HG02840 (cell line): ENCODE results near the gene PDZD4.

Experiments
- ATAC-seq: cut with Tn5 transposase; IDR thresholded peaks from one replicate; pipeline ENCODE4 v1.9.1; 2021; ENCODE audit warnings: mild to moderate bottlenecking, moderate library complexity, moderate number of reproducible peaks; ENCODE audit not compliant: unreplicated experiment, low FRiP score

Gene PDZD4

DNA sequence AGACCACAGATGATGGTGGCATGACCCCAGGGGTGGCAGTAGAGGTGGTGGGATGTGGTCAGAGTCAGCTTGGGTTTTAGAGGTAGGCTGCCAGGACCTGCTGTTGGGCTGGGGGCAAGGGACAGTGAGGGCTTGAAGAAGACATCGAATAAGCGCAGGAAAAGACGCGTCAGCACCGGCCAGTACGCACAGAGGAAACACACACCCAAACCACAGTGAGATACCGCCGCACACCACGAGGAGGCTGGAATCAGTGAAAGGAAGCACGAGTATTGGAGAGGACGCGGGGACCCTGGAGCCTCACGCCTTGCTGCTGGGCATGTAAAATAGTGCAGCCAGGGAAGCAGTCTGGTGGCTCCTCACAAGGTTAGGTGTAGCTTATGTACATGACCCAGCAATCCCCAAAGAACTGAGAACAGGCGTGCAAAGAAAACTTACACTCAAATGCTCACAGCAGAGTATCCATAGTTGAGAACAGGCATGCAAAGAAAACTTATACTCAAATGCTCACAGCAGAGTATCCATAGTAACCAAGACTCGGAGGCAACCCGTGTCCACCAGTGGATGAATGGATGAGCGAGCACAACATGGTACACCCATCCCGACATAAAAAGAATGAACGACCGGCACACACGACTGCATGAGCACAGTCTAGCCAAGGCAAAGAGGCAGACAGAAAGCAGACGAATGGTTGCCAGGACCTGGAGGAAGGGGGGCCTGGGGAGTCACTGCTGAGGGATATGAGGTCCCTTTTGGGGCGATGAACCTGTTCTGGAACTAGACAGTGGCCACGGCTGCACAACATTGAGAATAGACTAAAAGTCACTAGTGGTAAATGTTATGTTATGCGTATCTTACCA, 13.3 kb downstream of the PDZD4 start:
- no peak for ATAC-seq

DNA sequence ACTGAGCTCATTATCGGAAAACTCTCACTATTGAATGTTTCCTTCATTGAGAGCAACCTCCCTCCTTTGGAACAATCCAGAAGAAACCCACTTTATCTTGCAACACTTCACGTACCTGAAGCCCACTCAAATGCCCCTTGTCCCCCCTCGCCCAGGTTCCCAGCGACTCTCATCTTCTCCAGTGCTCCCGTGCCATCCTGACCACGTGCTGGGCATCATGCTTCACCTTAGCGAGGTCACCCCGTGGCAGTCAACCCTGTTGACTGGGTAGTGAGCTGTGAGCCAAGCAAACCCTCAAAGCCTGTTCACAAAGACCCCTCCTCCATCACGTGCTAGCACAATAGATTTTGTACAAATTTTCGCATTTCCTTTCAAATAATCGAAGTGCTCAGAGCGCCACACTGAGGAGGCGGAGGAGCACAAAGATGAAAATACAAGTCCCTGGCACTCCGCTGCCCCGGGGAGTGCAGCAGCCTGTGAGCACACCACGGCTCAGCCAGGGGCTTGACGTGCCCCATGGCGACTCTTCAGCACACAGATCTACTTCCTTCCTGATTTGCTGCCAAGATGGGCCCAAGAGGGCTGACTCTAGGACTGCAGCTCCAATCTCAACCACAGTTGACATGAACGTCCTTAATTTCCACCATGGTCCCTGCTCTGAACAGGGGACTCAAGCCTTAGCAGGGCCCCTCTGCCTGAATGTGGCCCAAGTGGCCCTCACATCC, 15.6 kb downstream of the PDZD4 start:
- ATAC-seq = no peak

DNA sequence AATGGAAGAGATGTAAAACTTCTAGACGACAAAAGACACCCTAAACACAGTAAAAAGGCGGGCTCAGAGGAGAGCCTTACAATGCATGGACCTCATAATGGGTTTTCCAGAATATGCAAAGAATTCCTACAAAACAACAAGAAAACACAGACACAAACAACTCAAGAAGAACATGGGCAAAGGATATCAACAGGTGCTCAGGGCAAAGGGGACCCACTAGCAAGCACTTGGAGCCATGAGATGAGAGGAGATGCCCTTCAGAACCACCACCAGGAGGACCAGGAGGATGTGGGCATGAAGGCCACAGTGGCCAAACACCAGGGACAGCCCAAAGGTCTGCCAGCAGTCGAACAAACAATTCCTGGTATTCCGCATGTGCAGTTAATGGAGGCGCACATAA, 17.2 kb downstream of the PDZD4 start:
- ATAC-seq = no peak

GRCh38 chrX:153812220-153812619, 18.1 kb downstream of the PDZD4 start:
- ATAC-seq = no peak

DNA sequence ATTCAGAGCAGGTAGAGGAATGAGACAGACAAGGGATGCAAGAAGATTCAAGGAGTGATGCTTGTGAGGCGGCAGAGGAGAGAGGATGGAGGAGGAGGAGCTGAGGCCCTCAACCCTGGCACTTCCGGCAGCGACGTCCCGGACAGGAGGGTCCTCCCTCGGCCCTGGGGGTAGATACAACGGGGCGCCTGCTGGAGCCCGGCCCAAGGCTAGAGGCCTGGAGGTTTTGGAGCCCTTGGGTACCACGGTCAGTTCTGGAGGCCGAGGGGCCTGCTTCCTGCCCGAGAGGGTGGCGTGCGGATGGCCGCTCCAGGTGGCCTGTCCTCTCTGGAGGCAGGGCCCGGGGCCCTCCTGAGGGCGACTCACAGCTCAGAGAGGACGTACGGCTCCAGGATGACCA, 22.4 kb downstream of the PDZD4 start:
- ATAC-seq = no peak

- ATAC-seq = no peak
Measured at GRCh38 chrX:153806999-153807575, 23.3 kb downstream of the PDZD4 start.

DNA sequence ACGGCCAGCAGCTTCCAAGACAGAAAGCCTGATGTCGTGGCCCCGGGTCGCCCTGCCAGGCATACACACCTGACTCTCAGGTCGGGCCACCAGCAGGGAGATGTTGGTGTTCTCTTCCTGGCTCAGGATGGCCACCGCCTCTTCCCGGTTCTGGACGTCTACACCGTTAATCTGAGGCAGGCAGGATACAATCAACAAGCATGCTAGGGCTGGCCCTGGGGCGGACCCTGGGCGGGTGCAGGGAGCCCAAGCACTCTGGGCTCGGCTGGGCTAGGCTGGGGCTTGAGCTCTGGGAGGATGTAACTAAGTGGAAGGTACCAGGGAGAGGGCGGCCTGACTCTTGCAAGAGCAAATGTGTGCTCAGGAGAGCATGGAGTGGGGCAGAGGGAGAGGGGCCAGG, 24.9 kb downstream of the PDZD4 start:
- no peak for ATAC-seq

DNA sequence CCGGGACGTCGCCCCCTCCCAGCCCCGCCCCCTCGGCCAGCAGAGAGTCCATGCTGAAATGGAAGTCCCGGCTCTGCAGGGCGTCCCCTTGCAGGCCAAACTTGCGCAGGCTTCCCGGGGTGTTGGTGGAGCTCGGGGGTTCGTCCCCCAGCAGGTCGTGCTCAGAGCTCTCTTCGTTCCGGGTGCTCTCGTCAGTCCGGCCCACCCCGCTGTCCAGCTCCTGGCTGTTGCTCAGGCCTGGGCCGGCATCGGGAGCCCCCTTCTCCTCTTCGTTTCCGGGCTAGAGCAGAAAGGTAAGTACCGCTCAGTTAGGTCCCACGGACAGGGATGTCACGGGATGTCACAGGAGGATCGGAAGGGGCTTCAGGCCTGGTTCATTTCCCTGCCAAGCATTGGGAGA, 25.7 kb downstream of the PDZD4 start:
- no peak for ATAC-seq

DNA sequence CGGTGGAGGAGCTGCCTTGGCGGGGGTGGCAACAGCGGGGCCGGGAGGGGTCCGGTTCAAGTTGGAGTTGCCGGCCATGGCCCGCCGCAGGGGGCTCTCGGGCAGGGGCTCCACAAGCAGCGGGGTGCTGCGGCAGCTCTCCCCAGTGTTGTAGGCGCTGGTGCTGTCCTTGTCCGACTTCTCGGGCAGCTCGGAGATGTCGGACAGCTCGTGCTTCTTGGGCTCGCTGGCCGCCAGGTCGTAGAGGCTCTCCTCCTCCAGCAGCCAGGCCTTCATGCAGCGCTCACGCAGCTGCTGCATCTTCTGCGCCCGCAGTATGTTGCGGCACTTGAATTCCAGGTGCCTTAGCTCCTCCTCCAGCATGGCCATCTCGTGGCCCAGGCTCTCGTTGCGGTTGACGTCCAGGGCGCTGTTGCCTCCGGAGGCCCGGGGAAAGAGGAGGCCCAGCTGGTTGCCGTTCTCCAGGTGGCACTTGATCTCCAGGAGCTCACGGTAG, 26.2 kb downstream of the PDZD4 start:
- no peak for ATAC-seq

DNA sequence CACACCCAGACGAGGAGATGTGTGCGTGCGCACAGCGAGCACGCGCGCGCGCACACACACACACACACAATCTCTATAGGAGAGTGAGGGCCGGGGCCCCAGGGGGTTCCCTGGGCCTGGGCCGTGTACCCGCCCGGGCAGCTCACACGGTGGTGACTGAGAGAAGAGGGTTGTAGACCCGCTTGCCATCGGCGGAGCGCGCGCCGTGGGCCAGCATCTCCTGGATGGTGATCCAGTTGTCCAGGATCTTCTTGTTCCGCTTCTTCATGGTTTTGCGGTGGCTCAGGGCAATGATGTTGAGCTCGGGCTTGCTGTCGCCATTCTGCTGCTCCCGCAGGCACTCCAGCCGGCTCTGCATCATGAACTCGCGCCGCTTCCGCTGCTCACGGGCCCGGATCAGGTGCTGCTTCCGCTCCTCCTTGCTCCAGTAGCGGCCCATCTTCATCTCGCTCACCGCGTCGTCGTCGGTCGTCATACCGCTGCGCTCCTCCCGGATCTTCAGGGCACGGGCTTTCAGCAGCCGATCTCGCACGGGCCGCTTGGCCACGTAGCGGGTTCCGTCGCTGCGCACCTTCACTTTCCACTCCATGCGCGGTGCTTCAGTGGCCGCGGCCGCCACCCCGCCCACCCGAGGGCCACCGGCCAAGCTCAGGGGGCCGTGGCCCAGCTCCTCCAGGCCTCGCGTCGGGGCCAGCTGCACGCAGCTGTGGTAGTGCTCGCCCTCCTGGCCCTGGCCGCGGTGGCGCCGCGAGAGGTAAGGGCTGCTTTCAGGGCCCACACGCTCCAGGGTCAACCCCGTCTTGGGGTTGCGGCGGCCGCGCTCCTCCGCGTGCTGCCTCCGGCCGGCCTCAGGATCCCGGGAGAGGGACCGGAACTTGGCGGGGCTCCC, 26.9 kb downstream of the PDZD4 start:
- no peak for ATAC-seq

- ATAC-seq = no peak
Measured at GRCh38 chrX:153802513-153803045, 27.8 kb downstream of the PDZD4 start.

GRCh38 chrX:153801669-153802068, 28.7 kb downstream of the PDZD4 start:
- no peak for ATAC-seq

DNA sequence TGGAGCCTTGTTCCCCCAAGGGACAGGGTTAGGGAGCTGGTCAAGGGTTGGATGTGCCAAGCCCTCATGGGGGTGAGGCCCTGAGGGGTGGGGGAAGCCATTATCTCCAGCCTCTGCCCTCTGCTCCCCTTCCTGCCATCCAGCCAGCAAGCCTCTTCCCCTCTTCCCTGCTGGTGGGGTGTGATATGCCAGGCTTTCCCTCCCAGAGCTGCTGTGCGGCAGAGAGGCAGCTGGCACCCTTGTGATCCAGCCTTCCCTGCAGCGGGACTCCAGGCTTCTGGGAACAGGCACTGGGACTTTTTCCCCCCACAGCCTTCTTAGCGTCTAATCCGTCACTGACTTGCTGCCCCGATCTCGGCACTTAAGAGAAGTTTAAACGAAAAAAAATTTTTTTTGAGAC, 29.6 kb downstream of the PDZD4 start:
- ATAC-seq = no peak

GRCh38 chrX:153800177-153800722, 30.1 kb downstream of the PDZD4 start:
- ATAC-seq = no peak

- no peak for ATAC-seq
Measured at GRCh38 chrX:153799326-153799725, 31.0 kb downstream of the PDZD4 start.

GRCh38 chrX:153797415-153798015, 32.8 kb downstream of the PDZD4 start:
- ATAC-seq = no peak

GRCh38 chrX:153794897-153795816, 35.2 kb downstream of the PDZD4 start:
- no peak for ATAC-seq
